BLaER1 treated with 17β-estradiol and CSF1 and Interleukin-3, amounts not matched to agents 10 nM and 100 nM (cell line): ENCODE results near the gene GNG7.
"Not testable (repeated sequence)": the region's sequence is repeated elsewhere in the genome, so short reads cannot be mapped to it uniquely, and the experiment has no call there.

Source experiments
- H3K27ac ChIP-seq, 11 experiments: shearing (Covaris generic); formaldehyde crosslinking; 2 replicates each; pipeline ENCODE4 v1.8.1; 2022
- H3K27me3 ChIP-seq, 11 experiments: shearing (Covaris generic); formaldehyde crosslinking; 2 replicates each; pipeline ENCODE4 v1.8.1; 2022
- H3K36me3 ChIP-seq, 11 experiments: shearing (Covaris generic); formaldehyde crosslinking; 2 replicates each; pipeline ENCODE4 v1.8.1; 2022
- H3K4me1 ChIP-seq, 10 experiments: shearing (Covaris generic); formaldehyde crosslinking; 2 replicates each; pipeline ENCODE4 v1.8.1; 2022
- H3K4me2 ChIP-seq, 11 experiments: shearing (Covaris generic); formaldehyde crosslinking; 2 replicates each; pipeline ENCODE4 v1.8.1; 2022
- H3K4me3 ChIP-seq, 10 experiments: shearing (Covaris generic); formaldehyde crosslinking; 2 replicates each; pipeline ENCODE4 v1.8.1; 2022
- H3K9ac ChIP-seq, 11 experiments: shearing (Covaris generic); formaldehyde crosslinking; 2 replicates each; pipeline ENCODE4 v1.8.1; 2022
- H3K9me3 ChIP-seq, 11 experiments: shearing (Covaris generic); formaldehyde crosslinking; replicated peaks in 1 of 11; 2 replicates each; pipeline ENCODE4 v1.8.1; 2022
- H4K20me1 ChIP-seq, 11 experiments: shearing (Covaris generic); formaldehyde crosslinking; 2 replicates each; pipeline ENCODE4 v1.8.1; 2022
- Cebpa-rat ChIP-seq, 11 experiments: shearing (Covaris generic); IDR thresholded peaks; 2 replicates each; pipeline ENCODE4 v1.8.1; 2022

Gene GNG7

DNA sequence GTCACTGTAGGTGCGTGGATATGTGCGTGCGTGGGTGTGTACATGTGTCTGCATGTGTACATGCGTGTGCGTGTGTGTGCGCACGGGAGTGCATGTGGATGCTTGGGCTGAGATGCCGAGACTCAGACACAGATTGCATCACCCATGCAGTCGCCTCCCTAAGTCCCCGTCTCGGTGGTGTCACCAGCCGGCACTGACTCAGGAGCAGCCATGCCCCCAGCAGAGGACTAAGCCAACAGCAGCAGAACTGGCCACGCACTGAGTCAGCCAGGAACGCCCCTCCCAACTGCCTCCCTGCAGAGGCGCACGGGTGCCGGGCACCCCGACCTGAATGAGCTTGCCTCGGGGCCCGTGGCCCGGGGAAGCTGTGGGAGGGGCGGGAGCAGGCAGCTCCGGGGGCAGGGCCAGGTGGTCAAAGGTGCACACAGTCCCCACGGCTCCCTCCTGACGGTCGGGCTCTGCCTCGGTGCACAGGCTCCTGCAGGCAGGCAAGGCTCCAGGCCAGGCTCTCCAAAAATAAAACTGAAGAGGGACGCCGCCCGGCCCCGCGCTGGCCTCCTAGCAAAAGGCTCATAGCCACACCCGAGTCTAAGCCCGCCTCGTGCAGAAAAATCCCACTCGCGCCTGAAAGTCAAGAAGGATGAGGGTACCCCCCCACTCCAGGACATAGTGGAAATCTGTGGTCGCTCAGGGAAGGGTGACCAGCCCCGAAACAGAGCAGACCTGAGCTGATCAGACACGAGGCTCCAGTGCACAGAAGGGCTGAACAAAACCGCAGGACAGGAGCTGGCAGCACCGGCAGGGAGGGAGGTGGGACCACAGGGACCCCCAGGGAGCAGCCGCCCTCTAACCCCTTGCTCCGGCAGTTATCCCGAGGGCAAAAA, 177.4 kb downstream of the GNG7 start:
- H3K9ac ChIP-seq, result peak overlapping the region; percentile 38 to 72 (median 60)

GRCh38 chr19:2524361-2524839, 178.1 kb downstream of the GNG7 start:
- no peak overlapping the region for H3K27ac ChIP-seq
- H3K4me3 ChIP-seq, result no peak overlapping the region; a peak in 1 of 20 replicates

More for the DNA sequence above, 177.4 kb downstream of the GNG7 start:
- Histone ChIP-seq H3K4me3 (peak overlapping the region; percentile 37 to 70 (median 55)), H3K4me1 (peaks cover 31 to 81% (median 75%) of the 10 kb centered on the region in 10 experiments), H3K27me3 (no peaks in the 10 kb centered on the region), H3K4me2 (peak overlapping the region; percentile 72 to 99 (median 95)), H3K9me3 (no peaks in the 10 kb centered on the region), H3K36me3 (peaks cover 0 to 10% (median 5%) of the 10 kb centered on the region in 11 experiments; a peak in 10 of 22 replicates), H4K20me1 (peaks cover 0 to 58% (median 24%) of the 10 kb centered on the region in 11 experiments; a peak in 14 of 22 replicates), H3K27ac (peak overlapping the region in 10 of 11 experiments; percentile 4 to 62 (median 51); a peak in 18 of 22 replicates)
- TF ChIP-seq Cebpa-rat (IDR thresholded peaks at IDR 0.05), result peak in 6 of 11 experiments; percentile 21 to 72 (median 57); a peak in 6 of 22 replicates

DNA sequence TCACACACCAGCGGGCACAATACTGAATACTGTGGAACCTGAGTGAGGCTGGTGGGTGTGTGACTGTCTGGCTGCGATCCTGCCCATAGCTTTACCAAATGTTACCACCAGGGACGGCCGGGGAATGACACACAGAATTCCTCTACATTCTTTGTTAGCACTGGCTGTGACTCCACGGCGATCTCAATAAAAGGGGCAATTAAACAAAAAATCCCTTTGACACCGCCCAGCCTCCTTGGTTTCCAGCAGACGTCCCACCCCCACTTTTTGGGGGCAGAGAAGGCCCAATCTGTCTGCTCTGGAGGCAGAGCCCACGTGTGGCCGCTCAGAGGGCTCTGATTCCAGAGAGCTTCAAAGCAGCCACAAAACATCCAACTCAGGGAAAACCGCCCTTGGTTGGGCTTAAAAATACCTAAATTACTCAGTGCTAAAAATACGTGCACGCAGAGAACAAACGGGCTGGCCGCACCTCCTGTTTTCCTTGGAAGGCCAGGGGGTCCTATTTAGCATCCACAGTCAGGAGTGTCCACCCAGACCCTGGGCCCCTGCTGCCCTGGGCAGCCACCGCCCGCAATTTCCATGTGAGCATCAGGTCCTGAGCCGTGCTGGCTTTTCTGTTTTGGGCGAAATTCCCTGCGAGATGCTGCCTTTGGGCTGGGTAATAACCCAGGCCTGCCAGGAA, 178.7 kb downstream of the GNG7 start:
- H3K9ac ChIP-seq, result 0 out of 22 replicates have a peak overlapping the region, but pooled peaks of 1 of the 11 experiments have one; percentile 2

More at GRCh38 chr19:2524361-2524839, 178.1 kb downstream of the GNG7 start:
- peaks cover 0 to 13% (median 6%) of the 10 kb centered on the region in 11 experiments; a peak in 10 of 22 replicates for H3K36me3 ChIP-seq
- H3K4me1 ChIP-seq, result peaks cover 26 to 74% (median 68%) of the 10 kb centered on the region in 10 experiments
- no peak for TF ChIP-seq Cebpa-rat (IDR thresholded peaks at IDR 0.05)
- no peaks in the 10 kb centered on the region for H3K9me3 ChIP-seq
- no peak overlapping the region for H3K9ac ChIP-seq
- H4K20me1 ChIP-seq, result peaks cover 0 to 62% (median 24%) of the 10 kb centered on the region in 11 experiments; a peak in 14 of 22 replicates
- no peaks in the 10 kb centered on the region for H3K27me3 ChIP-seq
- peak overlapping the region; percentile 72 to 99 (median 95) for H3K4me2 ChIP-seq

DNA sequence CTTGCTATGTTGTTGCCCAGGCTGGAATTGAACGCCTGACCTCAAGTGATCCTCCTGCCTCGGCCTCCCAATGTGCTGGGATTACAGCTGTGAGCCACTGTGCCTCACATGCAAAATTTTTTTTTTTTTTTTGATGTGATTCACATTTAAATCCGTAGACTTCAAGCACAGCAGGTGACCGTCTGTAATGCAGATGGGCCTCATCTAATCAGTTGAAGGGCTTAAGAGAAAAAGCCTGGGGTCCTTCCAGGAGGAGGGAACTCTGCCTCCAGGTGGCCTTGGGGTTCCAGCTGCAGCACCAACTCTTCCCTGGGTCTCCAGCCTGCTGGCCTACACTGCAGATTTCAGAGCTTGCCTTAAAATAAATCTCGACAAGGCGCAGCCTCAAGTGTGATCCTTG, 183.0 kb downstream of the GNG7 start:
- peaks cover 0 to 65% (median 20%) of the 10 kb centered on the region in 11 experiments; a peak in 12 of 22 replicates for H4K20me1 ChIP-seq
- no peak overlapping the region for H3K4me2 ChIP-seq
- no peaks in the 10 kb centered on the region for H3K9me3 ChIP-seq
- peaks cover 0 to 7% (median 0%) of the 10 kb centered on the region in 11 experiments; a peak in 1 of 22 replicates for H3K27me3 ChIP-seq
- H3K36me3 ChIP-seq, result peaks cover 0 to 30% (median 15%) of the 10 kb centered on the region in 11 experiments; a peak in 12 of 22 replicates
- no peak for TF ChIP-seq Cebpa-rat (IDR thresholded peaks at IDR 0.05)
- H3K4me1 ChIP-seq, result peaks cover 8 to 45% (median 39%) of the 10 kb centered on the region in 10 experiments
- H3K9ac ChIP-seq, result no peak overlapping the region
- no peak overlapping the region for H3K27ac ChIP-seq
- no peak overlapping the region for H3K4me3 ChIP-seq

More for the DNA sequence above, 178.7 kb downstream of the GNG7 start:
- H3K4me2 ChIP-seq, result peak overlapping the region in 9 of 11 experiments; percentile 72 to 99 (median 93); a peak in 17 of 22 replicates
- no peak overlapping the region for H3K27ac ChIP-seq
- peaks cover 0 to 14% (median 6%) of the 10 kb centered on the region in 11 experiments; a peak in 10 of 22 replicates for H3K36me3 ChIP-seq
- peaks cover 0 to 61% (median 24%) of the 10 kb centered on the region in 11 experiments; a peak in 14 of 22 replicates for H4K20me1 ChIP-seq
- no peak for TF ChIP-seq Cebpa-rat (IDR thresholded peaks at IDR 0.05)
- H3K4me1 ChIP-seq, result peaks cover 20 to 70% (median 64%) of the 10 kb centered on the region in 10 experiments
- no peaks in the 10 kb centered on the region for H3K27me3 ChIP-seq
- H3K9me3 ChIP-seq, result no peaks in the 10 kb centered on the region
- no peak overlapping the region for H3K4me3 ChIP-seq

GRCh38 chr19:2518856-2519255, 183.6 kb downstream of the GNG7 start:
- Histone ChIP-seq H3K36me3 (peaks cover 0 to 30% (median 15%) of the 10 kb centered on the region in 11 experiments; a peak in 12 of 22 replicates), H3K4me1 (peaks cover 8 to 38% (median 33%) of the 10 kb centered on the region in 10 experiments), H4K20me1 (peaks cover 0 to 63% (median 14%) of the 10 kb centered on the region in 11 experiments; a peak in 11 of 22 replicates), H3K4me2 (peak overlapping the region in 10 of 11 experiments; percentile 51 to 81 (median 75); a peak in 19 of 22 replicates)
- not testable (repeated sequence) for H3K27me3 ChIP-seq, H3K27ac ChIP-seq, H3K9ac ChIP-seq, H3K9me3 ChIP-seq, H3K4me3 ChIP-seq

GRCh38 chr19:2517881-2518601, 184.5 kb downstream of the GNG7 start:
- no peak for TF ChIP-seq Cebpa-rat (IDR thresholded peaks at IDR 0.05)
- Histone ChIP-seq H3K9ac (peak overlapping the region in 7 of 11 experiments; percentile 11 to 55 (median 14); a peak in 9 of 22 replicates), H3K27ac (peak overlapping the region in 3 of 11 experiments; percentile 4 to 40 (median 36); a peak in 2 of 22 replicates), H3K4me1 (peaks cover 8 to 34% (median 27%) of the 10 kb centered on the region in 10 experiments), H3K9me3 (no peaks in the 10 kb centered on the region), H3K27me3 (peaks cover 0 to 7% (median 0%) of the 10 kb centered on the region in 11 experiments; a peak in 1 of 22 replicates), H3K4me3 (no peak overlapping the region), H3K4me2 (peak overlapping the region; percentile 51 to 81 (median 74)), H4K20me1 (peaks cover 0 to 58% (median 9%) of the 10 kb centered on the region in 11 experiments; a peak in 6 of 22 replicates), H3K36me3 (peaks cover 0 to 35% (median 15%) of the 10 kb centered on the region in 11 experiments; a peak in 12 of 22 replicates)

GRCh38 chr19:2516727-2517126, 185.8 kb downstream of the GNG7 start:
- Histone ChIP-seq H3K9ac (no peak overlapping the region), H3K9me3 (no peaks in the 10 kb centered on the region), H3K27me3 (peaks cover 0 to 17% (median 0%) of the 10 kb centered on the region in 11 experiments; a peak in 7 of 22 replicates), H3K36me3 (peaks cover 0 to 41% (median 15%) of the 10 kb centered on the region in 11 experiments; a peak in 12 of 22 replicates), H3K4me2 (no peak overlapping the region), H3K4me3 (no peak overlapping the region), H3K4me1 (peaks cover 16 to 34% (median 29%) of the 10 kb centered on the region in 10 experiments), H4K20me1 (peaks cover 0 to 58% (median 7%) of the 10 kb centered on the region in 11 experiments; a peak in 7 of 22 replicates), H3K27ac (no peak overlapping the region)
- no peak for TF ChIP-seq Cebpa-rat (IDR thresholded peaks at IDR 0.05)
